IPS DF 4.7 (cell line): ENCODE data around the gene CD180.

Experiments
- DNase-seq: peaks from one replicate; pipeline ENCODE4 v3.0.0-alpha.2; 2013; ENCODE audit warnings: low spot score; ENCODE audit errors: extremely low read depth

Gene CD180

GRCh38 chr5:67133217-67133616 lies 63.4 kb downstream of the CD180 start:
- DNase-seq: no peak

- DNase-seq: no peak
Observed at GRCh38 chr5:67129768-67130167, 66.8 kb downstream of the CD180 start.
